Colon (tissue), 2 donors: Measurements from ENCODE around the gene ROCK2.
A peak's percentile ranks its signal among the peaks of the same experiment; 100 is the strongest.
"Not testable (repeated sequence)": the region's sequence is repeated elsewhere in the genome, so short reads cannot be mapped to it uniquely, and the experiment has no call there.

Experiments
- FAIRE-seq: peaks from 2 replicates; lab custom pipeline; 2012; peaks lifted over from hg19 to GRCh38; lab: Jason Lieb, UNC
- donor health status: control.
- donor health status: control.

ROCK2 gene

GRCh38 chr2:11235583-11235982 is 108.9 kb downstream of the ROCK2 start:
- no peak for FAIRE-seq

GRCh38 chr2:11234309-11234708 is 110.1 kb downstream of the ROCK2 start:
- peak; percentile 68 for FAIRE-seq

GRCh38 chr2:11231193-11231592 is 113.2 kb downstream of the ROCK2 start:
- FAIRE-seq: not testable (repeated sequence)

GRCh38 chr2:11228692-11229091 is 115.7 kb downstream of the ROCK2 start:
- no peak for FAIRE-seq

GRCh38 chr2:11227595-11227994 is 116.8 kb downstream of the ROCK2 start:
- no peak for FAIRE-seq

- FAIRE-seq: no peak
Measured at GRCh38 chr2:11224887-11225286, 119.5 kb downstream of the ROCK2 start.

- FAIRE-seq: no peak
Measured at GRCh38 chr2:11222845-11223244, 121.6 kb downstream of the ROCK2 start.

- FAIRE-seq: no peak
Measured at GRCh38 chr2:11220445-11220844, 124.0 kb downstream of the ROCK2 start.

- FAIRE-seq: no peak
Measured at GRCh38 chr2:11215407-11215806, 129.0 kb downstream of the ROCK2 start.

GRCh38 chr2:11214770-11215169 is 129.7 kb downstream of the ROCK2 start:
- FAIRE-seq: no peak

- FAIRE-seq: no peak
Measured at GRCh38 chr2:11213975-11214374, 130.5 kb downstream of the ROCK2 start.

GRCh38 chr2:11213090-11213638 is 131.3 kb downstream of the ROCK2 start:
- no peak for FAIRE-seq

GRCh38 chr2:11212645-11213044 is 131.8 kb downstream of the ROCK2 start:
- FAIRE-seq: no peak

- FAIRE-seq: no peak
Measured at GRCh38 chr2:11208083-11208482, 136.4 kb downstream of the ROCK2 start.

GRCh38 chr2:11203480-11203879 is 141.0 kb downstream of the ROCK2 start:
- FAIRE-seq: no peak

GRCh38 chr2:11201969-11202368 is 142.5 kb downstream of the ROCK2 start:
- FAIRE-seq: no peak

- no peak for FAIRE-seq
Measured at GRCh38 chr2:11200651-11201050, 143.8 kb downstream of the ROCK2 start.

- FAIRE-seq: no peak
Measured at GRCh38 chr2:11196246-11196645, 148.2 kb downstream of the ROCK2 start.

- FAIRE-seq: no peak
Measured at GRCh38 chr2:11187731-11188130, 156.7 kb downstream of the ROCK2 start.

GRCh38 chr2:11187083-11187619 is 157.3 kb downstream of the ROCK2 start:
- FAIRE-seq: no peak

- FAIRE-seq: no peak
Measured at GRCh38 chr2:11186145-11186544, 158.3 kb downstream of the ROCK2 start.

- FAIRE-seq: no peak
Measured at GRCh38 chr2:11182951-11183350, 161.5 kb downstream of the ROCK2 start.

- FAIRE-seq: no peak
Measured at GRCh38 chr2:11180653-11181052, 163.8 kb downstream of the ROCK2 start.

- FAIRE-seq: no peak
Measured at GRCh38 chr2:11179899-11180298, 164.5 kb downstream of the ROCK2 start.

- no peak for FAIRE-seq
Measured at GRCh38 chr2:11179196-11179595, 165.2 kb downstream of the ROCK2 start.
